T1000 (cell line): ENCODE measurements around the gene ESPNL.

Experiments used
- DNase-seq: peaks from one replicate; lab custom pipeline; 2025; ENCODE audit warnings: mixed read lengths; lab: John Stamatoyannopoulos, UW

Gene ESPNL

DNA sequence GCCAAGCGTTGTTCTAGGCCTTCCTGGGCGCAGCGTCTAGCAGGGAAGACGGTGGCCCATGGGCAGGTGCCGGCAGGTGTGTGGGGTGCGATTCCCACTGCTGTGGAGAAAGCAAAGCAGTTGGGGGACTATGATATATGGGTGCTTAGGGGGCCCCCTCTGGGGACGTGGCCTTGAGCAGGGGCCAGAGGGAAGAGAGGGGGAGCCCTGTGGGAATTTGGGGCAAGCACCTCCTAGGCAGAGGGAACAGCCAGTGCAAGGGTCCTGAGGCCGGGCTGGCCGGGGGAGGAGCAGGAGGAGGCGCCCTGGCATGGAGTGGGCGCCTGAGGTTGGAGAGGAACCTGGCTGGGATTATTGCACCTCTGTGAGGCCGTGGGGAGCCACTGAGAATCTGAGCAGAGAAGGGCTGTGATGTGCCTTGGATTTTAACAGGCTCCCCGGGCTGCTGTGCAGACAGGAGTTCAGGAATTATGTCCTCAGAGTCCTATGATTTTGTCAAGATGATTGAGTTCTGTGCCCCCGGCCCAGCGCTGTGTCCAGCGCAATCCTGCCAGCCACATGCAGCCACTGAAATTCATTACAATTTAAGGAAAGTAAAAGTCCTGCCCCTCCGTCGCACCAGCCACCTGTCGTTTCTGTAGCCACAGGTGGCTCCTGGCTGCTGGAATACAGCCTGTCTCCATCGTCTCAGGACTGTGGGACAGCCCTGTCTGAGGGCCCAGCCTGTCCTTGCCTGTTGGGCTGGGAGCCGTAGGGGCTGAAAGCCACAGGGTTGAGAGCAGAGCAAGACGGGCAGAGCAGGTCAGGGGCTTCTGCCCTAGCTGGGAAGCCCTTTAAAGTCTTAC is 29.2 kb downstream of the ESPNL start:
- no peak for DNase-seq

DNA sequence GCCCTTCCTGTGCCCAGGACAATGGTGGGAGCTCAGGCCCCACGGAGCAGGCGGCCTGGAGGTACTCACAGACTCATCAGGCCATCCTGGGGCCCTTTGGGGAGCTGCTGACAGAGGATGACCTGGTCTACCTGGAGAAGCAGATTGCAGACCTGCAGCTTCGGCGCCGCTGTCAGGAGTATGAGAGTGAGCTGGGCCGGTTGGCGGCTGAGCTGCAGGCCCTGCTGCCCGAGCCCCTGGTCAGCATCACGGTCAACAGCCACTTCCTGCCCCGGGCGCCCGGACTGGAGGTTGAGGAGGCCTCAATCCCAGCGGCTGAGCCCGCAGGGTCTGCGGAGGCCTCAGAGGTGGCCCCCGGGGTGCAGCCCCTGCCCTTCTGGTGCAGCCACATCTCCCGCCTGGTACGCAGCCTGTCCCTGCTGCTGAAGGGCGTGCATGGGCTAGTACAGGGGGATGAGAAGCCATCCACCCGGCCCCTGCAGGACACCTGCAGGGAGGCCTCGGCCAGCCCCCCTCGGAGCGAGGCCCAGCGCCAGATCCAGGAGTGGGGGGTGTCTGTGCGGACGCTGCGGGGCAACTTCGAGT is 30.1 kb downstream of the ESPNL start:
- no peak for DNase-seq

DNA sequence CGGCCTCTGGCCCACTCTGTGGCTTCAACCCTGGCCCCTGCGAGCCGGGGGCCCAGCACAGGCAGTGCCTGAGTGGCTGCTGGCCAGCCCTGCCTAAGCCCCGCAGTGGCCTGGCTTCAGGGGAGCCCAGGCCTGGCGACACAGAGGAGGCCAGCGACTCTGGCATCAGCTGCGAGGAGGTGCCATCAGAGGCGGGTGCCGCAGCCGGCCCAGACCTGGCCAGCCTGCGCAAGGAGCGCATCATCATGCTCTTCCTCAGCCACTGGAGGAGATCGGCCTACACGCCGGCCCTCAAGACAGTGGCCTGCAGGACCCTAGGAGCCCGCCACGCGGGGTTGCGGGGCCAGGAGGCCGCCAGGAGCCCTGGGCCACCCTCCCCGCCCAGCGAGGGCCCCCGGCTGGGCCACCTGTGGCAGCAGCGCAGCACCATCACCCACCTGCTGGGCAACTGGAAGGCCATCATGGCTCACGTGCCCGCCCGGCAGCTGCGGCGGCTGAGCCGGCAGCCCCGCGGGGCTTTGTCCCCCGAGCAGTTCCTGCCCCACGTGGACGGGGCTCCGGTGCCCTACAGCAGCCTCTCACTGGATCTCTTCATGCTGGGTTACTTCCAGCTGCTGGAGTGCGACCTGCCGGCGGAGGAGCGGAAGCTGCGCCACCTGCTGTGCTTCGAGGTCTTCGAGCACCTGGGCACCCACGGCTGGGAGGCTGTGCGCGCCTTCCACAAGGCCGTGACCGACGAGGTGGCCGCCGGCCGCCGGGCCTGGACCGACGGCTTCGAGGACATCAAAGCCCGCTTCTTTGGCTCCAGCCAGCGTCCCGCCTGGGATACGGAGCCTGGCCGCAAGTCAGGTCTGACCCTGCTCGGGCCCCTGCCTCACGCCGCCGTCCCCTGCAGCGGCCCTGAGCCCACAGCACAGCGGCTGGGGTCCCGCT is 30.8 kb downstream of the ESPNL start:
- no peak for DNase-seq

DNA sequence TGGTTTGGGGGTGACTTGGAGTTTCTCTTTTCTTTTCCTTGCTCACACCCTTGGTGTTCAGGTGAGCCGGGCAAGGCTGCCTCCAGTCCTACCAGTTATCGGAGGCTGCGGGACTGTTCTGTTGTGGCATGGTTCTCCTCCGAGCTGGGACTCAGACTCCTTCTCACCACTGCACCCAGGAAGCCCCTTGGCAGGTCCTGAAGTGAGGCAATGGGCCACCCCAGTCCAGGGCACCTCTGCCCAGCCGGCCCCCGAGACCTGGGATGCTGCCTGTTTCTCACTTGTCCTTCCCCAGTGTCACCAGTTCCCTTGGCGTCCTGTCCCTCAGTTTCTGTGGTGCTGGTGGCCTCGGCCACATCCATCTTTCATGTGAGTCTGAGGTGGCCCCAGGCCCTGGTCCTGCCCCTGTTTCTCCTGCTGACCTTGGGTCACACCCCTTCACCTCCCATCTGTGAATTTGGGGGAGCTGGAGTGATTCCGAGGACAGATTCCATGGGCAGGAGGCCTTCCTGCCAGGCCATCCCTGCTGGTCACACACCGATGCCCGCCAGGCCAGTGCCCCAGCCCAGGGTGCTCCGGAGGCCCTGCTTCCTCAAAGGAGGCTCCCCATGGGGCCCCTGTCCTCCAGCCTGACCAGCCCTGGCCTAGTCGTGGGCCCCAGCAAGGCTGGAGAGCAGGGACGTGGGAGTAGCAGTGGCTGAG is 31.8 kb downstream of the ESPNL start:
- no peak for DNase-seq

DNA sequence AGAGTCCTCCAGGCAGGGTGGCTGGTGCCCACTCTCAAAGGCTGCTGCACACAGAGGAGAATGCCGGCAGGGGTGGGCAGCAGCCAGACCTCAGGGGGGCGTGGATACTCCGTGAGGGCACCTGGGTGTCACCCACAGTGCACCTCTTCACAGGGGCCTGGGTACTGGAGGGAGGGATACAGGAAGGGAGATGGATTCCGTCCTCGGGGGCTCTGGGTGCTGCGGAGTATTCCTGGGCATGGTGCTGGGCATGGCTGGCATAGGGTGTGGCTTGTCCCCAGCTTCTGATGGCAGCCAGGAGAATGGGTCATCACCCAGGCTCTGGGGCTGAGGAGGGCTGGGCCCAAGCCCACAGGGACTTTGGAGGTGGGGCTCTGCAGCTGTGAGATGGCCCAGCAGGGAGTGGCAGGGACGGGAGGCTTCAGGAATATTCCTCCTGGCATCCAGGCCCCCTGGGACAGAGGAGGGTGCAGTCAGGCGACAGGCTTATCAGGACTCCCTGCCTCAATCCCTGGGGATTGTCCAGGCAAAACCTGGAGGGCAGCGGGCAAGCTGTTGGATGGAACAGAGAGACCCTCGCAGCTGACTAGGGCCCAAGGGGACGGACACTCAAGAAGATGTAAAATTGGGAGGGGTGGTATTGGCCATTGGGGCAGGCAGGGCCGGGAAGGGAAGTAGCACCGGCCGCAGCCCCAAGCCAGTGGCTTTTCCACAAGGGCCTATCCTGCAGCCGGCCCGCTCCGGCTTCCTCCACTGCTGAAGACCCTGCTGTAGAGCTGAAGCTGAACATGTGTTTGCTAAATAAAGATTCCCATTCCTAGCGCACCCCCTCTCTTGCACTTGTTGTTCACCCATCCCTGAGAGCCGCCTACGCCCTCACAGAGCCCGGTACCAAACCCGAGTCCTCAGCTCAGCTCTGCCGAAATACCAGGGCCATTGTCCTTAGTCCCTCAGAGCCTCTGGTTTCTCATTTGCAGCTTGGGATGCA is 32.6 kb downstream of the ESPNL start:
- no peak for DNase-seq

DNA sequence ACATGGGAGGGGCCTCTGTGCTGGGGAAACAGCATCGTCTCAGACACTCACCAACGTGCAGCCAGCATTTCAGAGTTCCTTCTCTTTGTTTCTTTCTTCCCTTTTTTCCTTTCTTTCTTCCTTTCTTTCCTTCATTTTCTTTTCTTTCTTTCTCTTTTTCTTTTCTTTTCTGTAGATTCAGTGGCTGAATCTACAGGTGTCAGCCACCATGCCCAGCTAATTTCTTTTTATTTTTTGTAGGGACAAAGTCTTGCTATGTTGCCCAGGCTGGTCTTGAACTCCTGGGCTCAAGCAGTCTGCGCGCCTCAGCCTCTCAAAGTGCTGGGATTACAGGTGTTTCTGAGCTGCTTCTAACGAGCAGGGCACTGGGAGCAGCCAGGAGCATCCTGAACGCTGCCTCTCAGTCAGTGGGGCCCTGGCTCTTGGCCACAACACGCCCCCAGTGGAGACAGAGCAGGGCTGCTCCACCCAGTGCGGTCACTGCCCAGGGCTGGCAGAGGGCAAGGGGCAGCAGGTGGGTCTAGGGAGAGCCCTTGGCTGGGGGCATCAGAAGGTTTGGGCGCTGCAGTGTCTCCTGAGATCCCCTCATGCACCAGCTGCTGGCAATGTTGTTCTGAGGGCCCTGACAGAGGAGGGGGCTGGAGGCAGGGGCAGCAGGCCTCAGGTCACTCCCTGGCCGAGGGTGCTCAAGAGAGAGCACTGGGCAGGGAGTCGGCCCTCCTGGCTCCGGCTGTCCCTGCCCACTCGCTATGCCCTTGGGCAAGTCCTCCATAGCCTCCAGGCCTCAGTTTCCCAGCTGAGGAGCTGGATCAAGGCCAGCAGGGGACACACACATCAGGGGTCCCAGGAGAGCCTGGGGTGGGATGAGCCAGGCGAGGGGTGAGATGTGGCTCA is 33.6 kb downstream of the ESPNL start:
- no peak for DNase-seq

DNA sequence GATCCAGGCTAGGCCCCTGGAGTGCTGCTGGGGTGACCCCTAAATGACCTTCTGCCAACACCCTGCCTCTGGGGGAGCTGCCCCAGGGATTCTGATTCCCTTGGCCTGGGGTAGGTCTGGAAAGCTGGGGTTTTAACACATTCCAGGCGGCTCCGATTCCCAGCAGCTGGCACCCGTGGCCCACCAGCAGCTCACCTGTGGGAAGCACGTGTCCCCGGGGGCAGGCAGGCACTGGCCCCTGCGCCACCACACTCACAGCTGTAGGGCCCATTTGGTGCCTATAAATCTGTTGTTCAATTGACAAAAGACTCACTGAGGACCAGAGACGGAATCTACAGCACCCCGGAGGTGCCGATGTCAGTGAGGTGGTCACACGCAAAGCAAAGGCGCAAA is 34.2 kb downstream of the ESPNL start:
- no peak for DNase-seq

DNA sequence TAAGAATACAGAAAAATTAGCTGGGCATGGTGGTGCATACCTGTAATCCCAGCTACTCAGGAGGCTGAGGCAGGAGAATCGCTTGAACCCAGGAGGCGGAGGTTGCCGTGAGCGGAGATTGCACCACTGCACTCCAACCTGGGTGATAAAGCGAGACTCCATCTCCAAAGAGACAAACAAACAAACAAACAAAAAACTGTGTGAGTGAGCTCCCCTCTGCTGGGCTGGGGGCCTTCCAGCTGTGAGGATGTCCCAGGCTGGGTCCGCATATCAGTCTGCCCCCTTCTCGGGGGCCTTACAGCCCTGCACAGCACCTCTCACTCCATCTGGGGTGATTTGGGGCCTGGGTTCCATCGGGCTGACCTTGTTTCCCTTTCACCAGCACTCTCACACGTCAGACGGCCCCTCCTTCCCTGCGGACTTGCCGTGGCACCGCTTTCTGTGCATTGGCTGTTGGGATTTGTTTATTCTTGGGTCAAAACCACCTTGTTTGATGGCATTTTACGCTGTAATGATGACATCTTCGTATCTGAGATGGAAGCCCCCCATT is 35.5 kb downstream of the ESPNL start:
- DNase-seq: no peak

DNA sequence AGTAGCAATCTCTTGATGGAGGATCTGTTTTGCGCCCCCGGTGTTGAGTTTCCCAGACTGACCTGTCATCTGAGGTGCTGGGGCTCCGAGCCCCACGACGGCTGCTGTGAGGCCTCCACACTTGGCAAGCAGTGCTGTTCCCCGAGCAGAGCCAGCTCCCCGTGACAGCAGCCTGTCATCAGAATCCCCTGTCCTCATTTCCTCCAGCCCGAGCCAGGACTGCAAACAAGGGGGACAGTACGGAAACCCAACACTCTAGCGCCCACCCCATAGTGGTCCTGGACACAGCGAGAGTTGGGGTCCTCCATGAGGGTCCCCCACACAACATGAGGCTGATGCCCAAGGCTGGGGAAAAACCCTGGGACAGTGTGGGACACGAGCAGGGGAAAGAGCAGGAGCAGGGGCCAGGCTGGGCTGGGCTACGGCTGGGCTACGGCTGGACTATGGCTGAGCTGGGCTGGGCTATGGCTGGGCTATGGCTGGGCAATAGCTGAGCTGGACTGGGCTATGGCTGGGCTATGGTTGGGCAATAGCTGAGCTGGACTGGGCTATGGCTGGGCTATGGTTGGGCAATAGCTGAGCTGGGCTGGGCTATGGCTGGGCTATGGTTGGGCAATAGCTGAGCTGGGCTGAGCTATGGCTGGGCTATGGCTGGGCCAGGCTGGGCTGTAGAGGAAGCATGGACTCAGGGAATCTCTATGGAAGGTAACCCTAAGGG is 36.8 kb downstream of the ESPNL start:
- no peak for DNase-seq

DNA sequence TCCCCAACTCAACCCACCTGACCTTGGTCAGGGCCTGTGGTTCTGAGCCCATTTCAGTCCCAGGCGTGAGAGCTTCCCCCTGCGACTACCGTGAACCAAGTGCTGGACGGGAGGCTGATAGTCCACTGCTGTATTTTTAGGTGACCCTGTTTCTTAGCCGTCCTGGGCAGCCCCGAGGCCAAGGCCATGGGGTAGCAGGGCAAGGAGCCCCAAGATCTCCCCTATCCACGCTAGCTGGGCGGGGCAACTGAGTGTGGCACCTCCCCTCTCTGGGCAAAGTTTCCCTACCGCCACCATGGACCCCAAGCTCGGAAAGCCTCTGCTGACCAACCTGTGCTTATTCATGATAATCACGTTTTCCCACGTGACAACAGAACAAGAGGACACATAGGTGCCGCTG is 37.7 kb downstream of the ESPNL start:
- DNase-seq: no peak

DNA sequence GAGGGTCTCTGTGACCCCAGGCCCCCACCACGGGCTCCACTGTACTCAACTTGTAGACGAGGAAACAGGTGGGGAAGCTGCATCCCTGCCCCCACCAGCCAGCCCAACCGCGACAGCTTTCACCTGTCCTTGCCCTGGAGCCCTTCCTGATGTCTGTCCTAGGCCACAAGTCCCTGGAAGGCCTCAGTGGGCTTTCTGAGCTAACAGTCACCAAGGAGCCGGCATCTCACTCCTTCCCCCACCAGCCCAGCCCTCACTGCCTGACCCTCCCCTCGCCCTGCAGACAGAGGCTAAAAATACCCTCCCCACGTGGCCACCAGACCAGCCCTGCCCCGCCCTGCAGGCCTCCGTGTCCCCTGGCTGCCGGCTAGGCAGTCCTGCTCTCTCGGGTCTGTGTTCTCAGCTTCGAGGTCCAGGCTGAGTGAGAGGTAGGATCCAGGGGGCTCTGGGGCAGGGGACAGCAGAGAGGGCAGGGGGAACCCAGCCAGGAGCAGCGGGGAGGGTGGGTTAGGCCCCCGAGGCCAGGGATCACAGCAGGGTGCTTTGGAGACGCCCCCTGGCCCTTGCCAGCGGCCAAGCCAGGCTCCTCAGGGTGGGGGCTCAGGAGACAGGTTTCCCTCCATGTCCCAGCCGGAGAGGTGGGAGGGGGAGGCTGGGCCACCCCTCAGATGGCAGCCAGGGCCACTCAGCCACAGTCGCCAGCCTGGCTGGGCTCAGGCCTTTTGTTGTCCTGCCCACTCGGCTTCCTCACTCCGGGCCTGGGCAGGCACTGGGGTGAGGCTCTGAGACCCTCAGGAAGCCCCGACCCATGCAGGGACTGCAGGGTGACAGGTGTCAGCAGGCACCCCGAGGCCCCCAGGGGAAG is 38.4 kb downstream of the ESPNL start, which contains the start of gene KLHL30:
Gene KLHL30 (plus strand): TSS at position 338 of the 865 bp plus-strand sequence. CDS start 2,087 bp downstream, outside the sequence.
- no peak for DNase-seq

DNA sequence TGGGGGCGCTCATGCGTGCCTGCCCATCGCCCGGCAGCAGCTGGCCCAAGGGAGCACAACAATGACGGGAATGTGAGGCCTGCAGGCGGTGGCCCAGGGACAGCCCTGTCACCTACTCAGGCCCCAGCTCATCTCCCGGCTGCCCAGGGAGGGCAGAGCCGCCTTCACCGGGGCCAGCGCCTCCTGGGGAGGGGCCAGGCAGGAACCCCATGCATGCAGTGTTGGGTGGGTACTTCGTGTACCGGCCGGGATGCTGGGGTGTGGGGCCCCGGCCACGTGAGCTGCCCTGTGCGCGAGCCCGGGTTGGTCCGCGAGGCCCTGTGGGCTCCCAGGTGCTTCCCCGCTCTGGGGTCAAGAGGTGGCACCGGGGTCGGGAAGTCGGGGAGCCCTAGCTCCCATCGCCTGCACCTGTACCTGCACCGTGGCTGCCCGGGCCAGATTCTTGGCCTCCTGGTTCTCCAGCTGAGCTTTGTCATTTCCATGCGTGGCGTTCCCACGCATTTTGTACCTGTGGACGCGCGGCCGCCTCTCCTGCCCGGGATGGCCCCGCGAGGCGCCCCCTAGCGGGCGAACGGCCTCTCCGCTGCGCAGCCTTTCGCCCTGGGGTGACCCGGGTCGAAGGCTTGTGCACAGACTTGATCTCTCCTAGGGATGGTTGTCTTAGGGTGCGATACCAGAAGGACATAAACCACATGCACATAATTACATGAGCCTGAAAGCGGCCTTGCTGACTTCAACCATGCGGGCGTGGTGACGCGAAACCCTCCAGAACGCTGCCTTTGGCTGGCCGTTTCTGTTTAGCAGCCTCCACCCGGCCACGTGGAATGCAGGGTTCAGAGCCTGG is 39.3 kb downstream of the ESPNL start:
- no peak for DNase-seq

DNA sequence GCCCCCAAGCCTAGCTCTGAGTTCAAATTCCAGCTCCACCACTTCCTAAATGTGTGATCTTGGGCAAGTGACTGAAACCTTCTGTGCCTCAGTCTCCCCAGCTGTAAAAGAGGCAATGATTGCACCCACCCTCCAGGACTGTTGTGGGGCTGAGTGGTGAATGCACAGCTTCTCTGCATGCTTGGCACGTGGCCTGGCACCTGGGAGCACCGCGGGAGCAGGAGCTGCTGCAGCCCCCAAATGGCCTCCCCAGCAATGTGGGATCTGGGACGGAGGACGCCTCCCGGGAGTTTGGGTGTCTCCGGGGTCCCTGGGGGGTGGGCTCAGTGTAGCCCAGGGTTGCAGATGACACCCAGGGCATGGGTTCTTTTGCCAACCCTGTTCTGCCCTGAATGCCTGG is 39.9 kb downstream of the ESPNL start:
- no peak for DNase-seq

DNA sequence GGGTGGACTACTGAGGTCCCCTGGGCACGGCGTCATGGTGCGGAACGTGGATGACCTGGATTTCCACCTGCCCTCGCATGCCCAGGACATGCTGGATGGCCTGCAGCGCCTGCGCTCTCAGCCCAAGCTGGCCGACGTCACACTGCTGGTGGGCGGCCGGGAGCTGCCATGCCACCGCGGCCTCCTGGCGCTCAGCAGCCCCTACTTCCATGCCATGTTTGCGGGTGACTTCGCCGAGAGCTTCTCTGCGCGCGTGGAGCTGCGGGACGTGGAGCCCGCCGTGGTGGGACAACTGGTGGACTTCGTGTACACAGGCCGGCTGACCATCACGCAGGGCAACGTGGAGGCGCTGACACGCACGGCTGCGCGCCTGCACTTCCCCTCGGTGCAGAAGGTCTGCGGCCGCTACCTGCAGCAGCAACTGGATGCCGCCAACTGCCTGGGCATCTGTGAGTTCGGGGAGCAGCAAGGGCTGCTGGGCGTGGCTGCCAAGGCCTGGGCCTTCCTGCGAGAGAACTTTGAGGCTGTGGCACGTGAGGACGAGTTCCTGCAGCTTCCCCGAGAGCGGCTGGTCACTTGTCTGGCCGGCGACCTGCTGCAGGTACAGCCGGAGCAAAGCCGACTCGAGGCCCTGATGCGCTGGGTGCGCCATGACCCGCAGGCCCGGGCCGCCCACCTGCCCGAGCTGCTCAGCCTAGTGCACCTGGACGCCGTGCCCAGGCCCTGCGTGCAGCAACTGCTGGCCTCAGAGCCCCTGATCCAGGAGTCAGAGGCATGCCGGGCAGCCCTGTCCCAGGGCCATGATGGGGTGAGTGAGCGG is 40.8 kb downstream of the ESPNL start:
- DNase-seq: no peak

DNA sequence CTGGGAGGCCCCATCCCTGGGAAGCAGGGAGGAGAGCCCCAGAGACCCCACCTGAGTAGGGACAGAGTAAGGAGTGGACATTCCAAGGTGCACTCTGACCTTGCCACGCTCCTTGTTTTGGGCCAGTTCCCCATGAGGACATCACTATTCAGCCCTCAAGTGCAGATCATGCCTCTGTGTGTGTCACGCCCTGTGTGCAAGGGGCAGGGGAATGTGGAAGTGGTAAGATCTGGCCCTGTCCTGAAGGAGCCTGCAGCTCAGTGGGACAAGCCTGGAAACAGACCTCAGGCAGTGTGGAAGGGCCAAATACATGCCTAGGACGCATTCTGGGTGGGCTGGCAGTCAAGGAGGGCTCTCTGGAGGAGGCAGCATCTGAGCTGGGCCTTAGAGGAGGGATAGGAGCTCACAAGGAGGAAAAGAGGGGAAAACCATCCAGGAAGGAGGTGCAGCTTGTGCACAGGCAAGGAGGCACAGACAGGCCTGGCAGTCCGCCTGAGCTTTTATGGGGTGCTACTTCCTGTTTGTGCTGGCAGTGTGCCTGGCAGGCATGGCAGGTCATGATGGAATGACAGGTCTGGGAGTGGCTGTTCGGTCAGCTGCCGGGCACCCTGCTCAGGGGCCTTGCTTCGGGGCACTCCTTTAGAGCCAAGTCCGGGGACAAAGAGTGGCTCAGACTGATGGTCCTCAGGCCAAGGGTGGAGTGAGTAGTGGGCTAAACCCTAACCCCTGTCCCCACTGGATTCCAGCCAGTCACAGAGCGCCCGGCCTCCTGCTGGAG is 41.6 kb downstream of the ESPNL start:
- peak; percentile 37 for DNase-seq
